ENCODE results near the gene PITX1.

PITX1 gene

DNA sequence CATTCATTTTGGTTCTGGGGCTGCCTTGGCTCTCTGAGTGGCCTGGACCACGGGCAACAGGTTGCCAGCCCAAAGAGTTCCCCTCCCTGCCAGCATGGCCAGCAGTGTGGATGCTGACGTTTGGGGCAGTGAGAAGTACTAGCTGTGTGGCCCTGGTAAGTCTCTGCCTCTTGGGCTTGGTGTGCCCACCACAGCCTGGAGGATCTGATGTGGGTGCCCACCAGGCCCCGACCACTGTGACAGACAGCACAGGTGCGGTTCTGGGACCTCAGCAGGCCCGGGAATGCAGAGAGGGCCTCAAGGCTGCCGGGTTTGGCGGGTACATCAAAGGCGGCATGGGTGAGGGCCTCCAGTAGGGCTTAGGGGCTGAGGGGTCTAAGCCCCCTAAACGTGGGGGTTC, 33.6 kb upstream of the PITX1 start:
- Histone ChIP-seq H3K27me3 (ENCODE audit: low read depth) (no peaks in the 10 kb centered on the region), H3K4me1 (peaks cover 5% of the 10 kb centered on the region; the same call in 1 of the 2 replicates), H3K4me3 (no peak overlapping the region), H3K36me3 (replicated peaks) (no peaks in the 10 kb centered on the region), H3K9me3 (no peaks in the 10 kb centered on the region)
- no peak for DNase-seq (ENCODE audit: low spot score in 2 of 2)
- in situ Hi-C loops (cut with MboI; ENCODE audit: low sequenced_read_pairs): no loop called here

GRCh38 chr5:135066781-135067180, 32.8 kb upstream of the PITX1 start:
- Histone ChIP-seq H3K36me3 (replicated peaks) (no peaks in the 10 kb centered on the region), H3K27me3 (ENCODE audit: low read depth) (no peaks in the 10 kb centered on the region), H3K4me1 (peaks cover 5% of the 10 kb centered on the region; the same call in 1 of the 2 replicates), H3K9me3 (no peaks in the 10 kb centered on the region), H3K4me3 (no peak overlapping the region)
- in situ Hi-C loops (cut with MboI; ENCODE audit: low sequenced_read_pairs): no loop called here
- DNase-seq (ENCODE audit: low spot score in 2 of 2): no peak

DNA sequence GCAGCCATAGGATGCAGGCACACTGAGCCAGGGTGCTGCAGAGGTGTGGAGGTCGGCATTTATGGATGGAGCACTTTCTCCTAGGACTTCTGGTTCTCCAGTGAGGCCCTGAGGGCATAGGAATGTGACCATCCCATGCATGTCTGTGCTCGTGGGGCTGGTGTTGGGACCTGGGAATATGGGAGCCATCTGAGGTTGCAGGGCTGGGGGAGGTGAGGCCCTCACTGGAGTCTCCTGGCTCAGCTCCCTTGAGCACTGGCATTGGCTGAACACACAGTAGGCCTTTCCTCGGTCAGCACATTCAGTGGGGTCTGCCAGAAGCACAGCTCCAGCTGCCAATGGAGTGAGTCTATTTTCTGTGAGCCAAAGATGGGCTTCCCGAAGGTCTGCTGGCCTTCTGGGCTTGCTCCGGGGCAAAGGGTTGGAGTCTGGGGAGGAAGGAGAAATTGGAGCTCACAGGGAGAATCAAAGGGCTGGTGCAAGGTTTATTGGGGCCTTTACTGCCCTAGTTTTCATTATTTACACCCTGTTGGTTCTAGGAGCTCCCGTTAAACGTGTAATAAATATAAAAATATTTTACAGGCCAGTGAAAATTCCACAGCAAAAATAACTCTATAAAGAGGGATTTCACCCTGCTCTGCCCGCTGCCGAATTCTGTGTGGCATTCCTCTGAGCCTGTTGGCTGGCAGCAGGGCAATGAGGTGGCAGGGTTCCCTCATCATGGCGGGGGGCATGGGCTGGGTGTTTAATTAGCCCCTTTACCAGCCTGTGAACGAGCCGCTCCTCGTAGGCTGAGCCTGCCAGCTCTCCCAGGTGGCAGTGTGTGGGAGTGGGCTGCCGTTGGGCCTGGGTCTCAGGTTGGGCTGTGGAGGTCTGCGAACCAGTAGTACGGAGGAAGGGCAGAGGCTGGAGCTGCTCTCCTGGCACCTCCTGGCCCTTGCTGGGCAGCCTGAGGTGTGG, 31.6 kb upstream of the PITX1 start:
- Histone ChIP-seq H3K4me3 (no peak overlapping the region), H3K4me1 (peaks cover 5% of the 10 kb centered on the region; the same call in 1 of the 2 replicates), H3K9me3 (no peaks in the 10 kb centered on the region), H3K27me3 (ENCODE audit: low read depth) (no peaks in the 10 kb centered on the region), H3K36me3 (replicated peaks) (no peaks in the 10 kb centered on the region)
- in situ Hi-C loops (cut with MboI; ENCODE audit: low sequenced_read_pairs): no loop called here
- DNase-seq (ENCODE audit: low spot score in 2 of 2): no peak

GRCh38 chr5:135064235-135064570, 30.2 kb upstream of the PITX1 start:
- in situ Hi-C loops (cut with MboI; ENCODE audit: low sequenced_read_pairs): no loop called here
- DNase-seq (ENCODE audit: low spot score in 2 of 2): no peak
- Histone ChIP-seq H3K27me3 (ENCODE audit: low read depth) (no peaks in the 10 kb centered on the region), H3K4me1 (peaks cover 1% of the 10 kb centered on the region; the same call in 1 of the 2 replicates), H3K36me3 (replicated peaks) (no peaks in the 10 kb centered on the region), H3K4me3 (no peak overlapping the region), H3K9me3 (no peaks in the 10 kb centered on the region)

DNA sequence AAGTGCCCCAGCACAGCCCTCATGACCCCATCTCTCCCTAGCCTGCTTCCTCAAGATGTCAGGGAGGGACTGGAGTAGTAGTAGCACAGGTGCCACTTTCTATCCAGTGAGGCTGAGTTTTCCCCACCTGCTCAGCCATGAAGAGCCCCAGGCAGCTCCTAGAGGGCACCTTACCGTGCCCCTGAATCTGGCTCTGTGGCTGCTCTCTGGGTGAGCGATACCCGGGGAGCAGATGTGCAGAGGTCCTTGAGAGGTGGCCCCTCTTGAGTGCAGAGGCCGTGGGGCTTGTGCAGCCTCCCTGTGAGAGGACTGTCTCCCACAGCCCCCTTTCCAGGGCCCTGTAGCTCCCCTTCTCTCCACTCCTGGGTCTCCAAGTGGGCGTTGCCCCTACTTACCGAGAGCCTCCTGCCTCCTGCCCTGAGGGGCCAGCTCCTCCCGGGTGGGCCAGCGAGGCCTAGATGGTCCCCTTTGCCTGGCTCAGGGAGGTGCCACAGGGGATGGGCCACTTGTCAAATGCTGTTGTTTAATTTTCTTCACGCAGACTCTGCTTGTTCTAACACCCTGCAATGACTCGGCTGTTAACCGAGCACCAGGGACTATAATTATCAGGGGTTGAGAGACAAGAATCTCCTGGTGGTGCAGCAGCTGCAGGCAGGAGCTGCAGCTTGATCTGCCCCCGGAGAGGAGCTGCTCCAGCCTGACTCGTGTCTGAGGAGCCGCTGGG, 29.6 kb upstream of the PITX1 start:
- DNase-seq (ENCODE audit: low spot score in 2 of 2): no peak
- Histone ChIP-seq H3K27me3 (ENCODE audit: low read depth) (no peaks in the 10 kb centered on the region), H3K4me3 (no peak overlapping the region), H3K4me1 (peaks cover 2% of the 10 kb centered on the region), H3K36me3 (replicated peaks) (no peaks in the 10 kb centered on the region), H3K9me3 (no peaks in the 10 kb centered on the region)
- in situ Hi-C loops (cut with MboI; ENCODE audit: low sequenced_read_pairs): no loop called here

DNA sequence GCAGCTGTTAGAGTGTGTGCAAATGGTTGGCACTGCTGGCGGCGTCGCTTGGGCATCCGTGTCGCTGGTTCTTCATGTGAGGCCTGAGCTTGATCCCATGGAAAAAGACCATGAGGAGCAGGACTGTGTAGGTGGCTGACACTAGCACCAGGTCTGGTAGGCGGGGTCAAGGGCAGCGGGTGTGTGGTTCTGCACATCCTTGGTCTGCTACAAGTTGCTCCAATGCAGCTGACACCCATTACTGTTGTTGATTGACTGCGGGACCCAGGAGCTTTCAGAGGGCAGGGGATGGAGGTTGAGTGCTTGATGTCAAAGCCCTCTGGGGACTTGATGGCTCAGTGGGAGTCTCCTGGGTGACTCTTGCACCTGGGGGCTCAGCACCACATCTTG, 29.0 kb upstream of the PITX1 start:
- Histone ChIP-seq H3K4me1 (peaks cover 9% of the 10 kb centered on the region), H3K36me3 (replicated peaks) (no peaks in the 10 kb centered on the region), H3K4me3 (no peak overlapping the region), H3K27me3 (ENCODE audit: low read depth) (no peaks in the 10 kb centered on the region), H3K9me3 (no peaks in the 10 kb centered on the region)
- DNase-seq (ENCODE audit: low spot score in 2 of 2): no peak
- in situ Hi-C loops (cut with MboI; ENCODE audit: low sequenced_read_pairs): no loop called here

GRCh38 chr5:135062216-135063055, 28.4 kb upstream of the PITX1 start:
- Histone ChIP-seq H3K36me3 (replicated peaks) (no peaks in the 10 kb centered on the region), H3K4me1 (peaks cover 9% of the 10 kb centered on the region), H3K4me3 (no peak overlapping the region), H3K27me3 (ENCODE audit: low read depth) (no peaks in the 10 kb centered on the region), H3K9me3 (no peaks in the 10 kb centered on the region)
- in situ Hi-C loops (cut with MboI; ENCODE audit: low sequenced_read_pairs): no loop called here
- no peak for DNase-seq (ENCODE audit: low spot score in 2 of 2)

DNA sequence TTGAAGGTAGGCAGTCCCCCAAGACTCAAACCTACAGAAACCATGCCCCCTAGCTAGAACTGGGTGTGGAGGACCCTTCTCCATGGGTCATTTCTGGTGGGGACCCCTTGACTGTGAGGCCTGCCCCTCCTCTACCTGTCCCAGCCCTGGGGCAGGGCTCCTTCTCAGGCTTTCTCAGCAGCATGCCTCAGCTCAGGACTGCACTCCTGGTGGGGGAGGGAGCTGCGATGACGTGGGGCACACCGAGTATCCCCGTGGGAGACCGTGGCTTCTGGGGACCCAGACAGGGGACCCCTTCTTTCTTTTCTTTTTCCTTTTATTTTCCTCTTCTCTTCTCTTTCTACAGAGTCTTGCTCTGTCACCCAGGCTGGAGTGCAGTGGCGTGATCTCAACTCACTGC, 27.0 kb upstream of the PITX1 start:
- no peaks in the 10 kb centered on the region for H3K36me3 ChIP-seq (replicated peaks)
- H3K4me3 ChIP-seq: no peak overlapping the region
- no peaks in the 10 kb centered on the region for H3K27me3 ChIP-seq (ENCODE audit: low read depth)
- DNase-seq (ENCODE audit: low spot score in 2 of 2): no peak
- peaks cover 9% of the 10 kb centered on the region for H3K4me1 ChIP-seq
- in situ Hi-C loops (cut with MboI; ENCODE audit: low sequenced_read_pairs): no loop called here
- H3K9me3 ChIP-seq: no peaks in the 10 kb centered on the region

DNA sequence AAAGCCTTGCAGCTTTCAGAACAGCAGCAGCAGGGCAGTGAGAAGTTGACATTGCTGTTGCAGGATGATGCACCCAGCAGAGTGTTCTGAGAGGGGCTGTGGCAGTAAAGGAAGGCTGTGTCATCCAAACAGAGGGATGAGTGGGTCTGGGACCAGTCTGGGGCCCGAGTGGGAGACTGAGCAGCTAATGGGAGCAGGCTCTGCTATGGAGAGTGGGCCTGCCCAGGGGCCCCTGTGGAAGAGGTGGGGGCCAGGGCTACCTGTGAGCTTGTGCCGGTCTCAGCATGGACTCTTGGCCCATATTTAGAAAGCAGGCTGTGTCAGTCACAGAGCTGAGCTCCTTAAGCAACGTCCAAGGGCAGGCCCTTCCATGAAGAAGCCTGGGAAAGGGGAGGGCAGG, 26.0 kb upstream of the PITX1 start:
- H3K9me3 ChIP-seq: no peaks in the 10 kb centered on the region
- no peak for DNase-seq (ENCODE audit: low spot score in 2 of 2)
- H3K4me3 ChIP-seq: no peak overlapping the region
- H3K4me1 ChIP-seq: peaks cover 9% of the 10 kb centered on the region
- in situ Hi-C loops (cut with MboI; ENCODE audit: low sequenced_read_pairs): no loop called here
- no peaks in the 10 kb centered on the region for H3K27me3 ChIP-seq (ENCODE audit: low read depth)
- H3K36me3 ChIP-seq (replicated peaks): no peaks in the 10 kb centered on the region

GRCh38 chr5:135059000-135059923, 25.2 kb upstream of the PITX1 start:
- in situ Hi-C loops (cut with MboI; ENCODE audit: low sequenced_read_pairs): no loop called here
- DNase-seq (ENCODE audit: low spot score in 2 of 2): no peak
- no peaks in the 10 kb centered on the region for H3K36me3 ChIP-seq (replicated peaks)
- H3K27me3 ChIP-seq (ENCODE audit: low read depth): no peaks in the 10 kb centered on the region
- peaks cover 9% of the 10 kb centered on the region for H3K4me1 ChIP-seq
- no peak overlapping the region for H3K4me3 ChIP-seq
- no peaks in the 10 kb centered on the region for H3K9me3 ChIP-seq

GRCh38 chr5:135058331-135058732, 24.3 kb upstream of the PITX1 start:
- H3K27me3 ChIP-seq (ENCODE audit: low read depth): no peaks in the 10 kb centered on the region

DNA sequence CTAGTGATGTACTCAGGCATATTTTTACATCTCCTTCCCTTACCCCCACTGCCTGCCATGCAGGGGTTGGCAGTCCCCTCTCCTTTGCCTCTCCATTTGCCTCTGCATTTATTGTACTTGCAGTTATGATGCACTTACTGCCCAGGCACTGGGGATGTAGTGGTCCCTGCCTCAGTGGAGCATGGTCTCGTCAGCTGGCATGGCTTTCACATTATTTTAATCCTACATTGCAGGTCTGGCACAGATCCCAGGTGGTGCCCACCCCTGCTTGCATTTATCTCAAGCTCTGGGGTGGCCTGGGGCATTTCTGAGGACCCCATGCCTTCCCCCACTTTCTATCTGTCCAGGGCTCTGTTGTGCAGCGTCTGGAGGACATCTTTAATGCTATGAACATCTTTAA, 23.2 kb upstream of the PITX1 start:
- no peak for DNase-seq (ENCODE audit: low spot score in 2 of 2)
- in situ Hi-C loops (cut with MboI; ENCODE audit: low sequenced_read_pairs): no loop called here
- Histone ChIP-seq H3K4me3 (no peak overlapping the region), H3K9me3 (no peaks in the 10 kb centered on the region), H3K4me1 (peaks cover 9% of the 10 kb centered on the region), H3K27me3 (ENCODE audit: low read depth) (no peaks in the 10 kb centered on the region), H3K36me3 (replicated peaks) (no peaks in the 10 kb centered on the region)

More at GRCh38 chr5:135058331-135058732, 24.3 kb upstream of the PITX1 start:
- peak; percentile 72 to 84 for DNase-seq (ENCODE audit: low spot score in 2 of 2)
- no peaks in the 10 kb centered on the region for H3K36me3 ChIP-seq (replicated peaks)
- H3K4me1 ChIP-seq: peaks cover 9% of the 10 kb centered on the region
- no peaks in the 10 kb centered on the region for H3K9me3 ChIP-seq
- H3K4me3 ChIP-seq: no peak overlapping the region
- in situ Hi-C loops (cut with MboI; ENCODE audit: low sequenced_read_pairs): no loop called here

Measured in HAP-1 (cell line).